Suppressor macrophage treated with lipopolysaccharide for 4 hours (primary cell): ENCODE results near the gene MOCS3.
A peak's percentile ranks its signal among the peaks of the same experiment; 100 is the strongest.

Experiments
- DNase-seq: peaks from one replicate; pipeline ENCODE4 v3.0.0-alpha.2; 2020

The MOCS3 gene, protein sequence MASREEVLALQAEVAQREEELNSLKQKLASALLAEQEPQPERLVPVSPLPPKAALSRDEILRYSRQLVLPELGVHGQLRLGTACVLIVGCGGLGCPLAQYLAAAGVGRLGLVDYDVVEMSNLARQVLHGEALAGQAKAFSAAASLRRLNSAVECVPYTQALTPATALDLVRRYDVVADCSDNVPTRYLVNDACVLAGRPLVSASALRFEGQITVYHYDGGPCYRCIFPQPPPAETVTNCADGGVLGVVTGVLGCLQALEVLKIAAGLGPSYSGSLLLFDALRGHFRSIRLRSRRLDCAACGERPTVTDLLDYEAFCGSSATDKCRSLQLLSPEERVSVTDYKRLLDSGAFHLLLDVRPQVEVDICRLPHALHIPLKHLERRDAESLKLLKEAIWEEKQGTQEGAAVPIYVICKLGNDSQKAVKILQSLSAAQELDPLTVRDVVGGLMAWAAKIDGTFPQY

DNA sequence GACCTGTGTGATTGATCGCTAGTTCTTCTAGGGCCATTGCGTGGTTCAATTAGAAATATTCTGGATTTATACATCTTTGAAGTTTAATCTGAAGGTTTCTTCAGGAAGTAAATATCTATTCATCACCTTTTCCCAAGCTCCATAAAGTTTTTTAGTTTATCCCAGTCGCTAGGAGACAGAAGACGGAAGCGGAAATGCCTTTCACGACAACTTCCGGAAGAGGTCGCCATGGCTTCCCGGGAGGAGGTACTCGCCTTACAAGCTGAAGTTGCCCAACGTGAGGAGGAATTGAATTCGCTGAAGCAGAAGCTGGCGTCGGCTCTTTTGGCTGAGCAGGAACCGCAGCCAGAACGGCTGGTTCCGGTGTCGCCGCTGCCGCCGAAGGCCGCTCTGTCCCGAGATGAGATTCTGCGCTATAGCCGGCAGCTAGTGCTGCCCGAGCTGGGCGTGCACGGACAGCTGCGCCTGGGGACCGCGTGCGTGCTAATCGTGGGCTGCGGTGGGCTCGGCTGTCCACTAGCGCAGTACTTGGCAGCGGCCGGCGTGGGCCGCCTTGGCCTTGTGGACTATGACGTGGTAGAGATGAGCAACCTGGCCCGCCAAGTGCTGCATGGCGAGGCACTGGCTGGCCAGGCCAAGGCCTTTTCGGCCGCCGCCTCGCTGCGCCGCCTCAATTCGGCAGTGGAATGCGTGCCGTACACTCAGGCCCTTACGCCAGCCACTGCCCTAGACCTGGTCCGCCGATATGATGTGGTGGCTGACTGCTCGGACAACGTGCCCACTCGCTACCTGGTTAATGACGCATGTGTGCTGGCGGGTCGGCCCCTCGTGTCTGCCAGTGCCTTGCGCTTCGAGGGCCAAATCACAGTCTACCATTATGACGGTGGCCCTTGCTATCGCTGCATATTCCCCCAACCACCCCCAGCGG, at the start of gene MOCS3:
Gene MOCS3 (plus strand): TSS at position 204 of the 928 bp plus-strand sequence. CDS start 25 bp downstream, at position 229.
- DNase-seq = peak; percentile 97

- DNase-seq = no peak
These were observed 49.2 kb upstream of the MOCS3 start for GRCh38 chr20:50909413-50909812.

DNA sequence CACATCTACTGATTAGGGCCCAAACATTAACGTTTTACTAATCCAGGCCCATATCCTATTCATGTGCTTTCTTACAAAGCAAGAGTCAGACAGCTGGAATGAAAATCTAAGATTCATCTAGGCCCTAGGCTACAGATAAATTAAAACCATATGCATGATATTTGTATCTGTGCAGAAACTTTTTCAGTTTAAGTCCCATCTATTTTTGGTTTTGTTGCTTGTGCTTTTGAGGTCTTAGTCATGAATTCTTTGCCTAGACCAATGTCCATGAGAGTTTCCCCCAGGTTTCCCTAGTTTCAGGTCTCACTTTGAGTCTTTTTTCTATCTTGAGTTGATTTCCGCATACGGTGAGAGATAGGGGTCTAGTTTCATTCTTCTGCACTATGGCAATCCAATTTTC, 47.6 kb upstream of the MOCS3 start:
- no peak for DNase-seq

DNA sequence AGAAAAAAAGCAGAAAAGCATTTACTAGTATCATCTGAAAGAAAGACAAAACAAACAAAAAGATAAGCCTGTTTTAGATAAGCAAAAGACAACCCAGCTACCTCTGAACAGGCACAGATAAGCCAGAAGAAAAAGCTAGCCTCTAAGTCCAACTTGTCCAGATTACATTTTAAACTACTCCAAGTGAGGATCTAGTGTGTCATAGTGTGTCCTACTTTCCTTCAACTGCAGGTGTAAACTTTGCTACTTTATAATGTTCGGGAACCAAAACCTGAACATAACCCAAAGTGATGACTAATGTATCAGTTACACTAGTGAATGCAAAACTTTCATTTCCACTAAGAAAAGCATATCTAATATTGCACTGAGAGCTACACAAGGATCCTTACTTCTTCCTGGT, 46.9 kb upstream of the MOCS3 start:
- DNase-seq = no peak

GRCh38 chr20:50913690-50914375, 44.8 kb upstream of the MOCS3 start:
- no peak for DNase-seq

GRCh38 chr20:50915424-50915823, 43.2 kb upstream of the MOCS3 start:
- DNase-seq = no peak

DNA sequence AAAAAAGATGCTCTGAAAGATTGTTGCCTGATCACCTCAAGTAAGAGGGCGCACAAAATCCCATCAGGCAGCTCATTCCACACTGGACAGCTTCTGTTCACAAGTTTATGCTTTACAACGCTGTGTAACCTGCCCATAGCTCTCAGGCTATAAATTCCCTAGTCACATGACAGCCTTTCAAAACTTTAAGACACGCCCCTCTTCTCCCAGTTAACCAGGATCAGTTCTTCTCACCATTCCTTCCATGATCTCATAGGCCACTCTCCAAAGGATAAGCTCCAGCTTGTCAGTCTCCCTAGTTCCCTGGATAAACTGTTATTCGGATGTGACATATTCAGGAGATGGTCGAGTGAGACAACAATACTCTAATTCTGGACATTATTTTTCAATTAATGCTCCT, 42.4 kb upstream of the MOCS3 start:
- DNase-seq = no peak

GRCh38 chr20:50916934-50917333, 41.7 kb upstream of the MOCS3 start:
- no peak for DNase-seq

GRCh38 chr20:50918403-50918802, 40.2 kb upstream of the MOCS3 start:
- DNase-seq = no peak

GRCh38 chr20:50919567-50919966, 39.1 kb upstream of the MOCS3 start:
- DNase-seq = no peak

- DNase-seq = no peak
These were observed 37.6 kb upstream of the MOCS3 start for GRCh38 chr20:50920997-50921396.

DNA sequence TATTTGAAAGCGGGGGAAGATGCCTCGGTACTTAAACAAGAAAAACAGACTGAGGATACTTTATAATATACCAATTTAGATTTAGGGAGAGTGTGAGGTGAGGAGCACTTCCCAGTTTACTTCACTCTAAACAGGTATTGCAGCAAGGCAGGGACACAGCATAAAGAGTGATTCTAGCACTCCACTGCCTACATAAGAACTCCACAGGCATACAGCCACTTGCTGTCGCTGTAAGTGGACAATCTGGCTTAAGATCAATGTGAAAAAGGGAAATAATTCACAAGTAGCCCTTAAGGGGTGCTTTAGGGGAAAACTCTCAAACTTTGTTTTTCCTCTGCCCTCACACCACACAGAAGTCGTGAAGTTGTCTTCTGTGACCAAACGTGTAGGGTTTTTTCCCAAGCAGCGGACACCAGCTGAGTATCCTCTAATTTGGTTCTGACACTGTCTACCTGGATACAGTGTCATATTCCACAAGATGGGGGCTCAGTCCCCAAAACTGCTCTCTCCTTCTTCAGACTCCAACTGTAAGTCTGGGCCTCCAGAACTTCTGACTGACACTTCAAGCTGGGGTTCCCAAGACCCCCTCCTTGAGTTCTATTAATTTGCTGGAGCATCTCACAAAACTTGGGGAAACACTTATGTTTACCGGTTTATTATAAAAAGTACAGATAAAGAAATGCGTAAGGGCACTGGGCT, 36.7 kb upstream of the MOCS3 start:
- no peak for DNase-seq

- DNase-seq = peak; percentile 47
These were observed 34.2 kb upstream of the MOCS3 start for GRCh38 chr20:50924261-50924920.

GRCh38 chr20:50926530-50926929, 32.1 kb upstream of the MOCS3 start:
- DNase-seq = peak; percentile 18

- no peak for DNase-seq
These were observed 30.1 kb upstream of the MOCS3 start for GRCh38 chr20:50928469-50928868.

GRCh38 chr20:50929299-50930138, 29.1 kb upstream of the MOCS3 start:
- peak; percentile 95 for DNase-seq

DNA sequence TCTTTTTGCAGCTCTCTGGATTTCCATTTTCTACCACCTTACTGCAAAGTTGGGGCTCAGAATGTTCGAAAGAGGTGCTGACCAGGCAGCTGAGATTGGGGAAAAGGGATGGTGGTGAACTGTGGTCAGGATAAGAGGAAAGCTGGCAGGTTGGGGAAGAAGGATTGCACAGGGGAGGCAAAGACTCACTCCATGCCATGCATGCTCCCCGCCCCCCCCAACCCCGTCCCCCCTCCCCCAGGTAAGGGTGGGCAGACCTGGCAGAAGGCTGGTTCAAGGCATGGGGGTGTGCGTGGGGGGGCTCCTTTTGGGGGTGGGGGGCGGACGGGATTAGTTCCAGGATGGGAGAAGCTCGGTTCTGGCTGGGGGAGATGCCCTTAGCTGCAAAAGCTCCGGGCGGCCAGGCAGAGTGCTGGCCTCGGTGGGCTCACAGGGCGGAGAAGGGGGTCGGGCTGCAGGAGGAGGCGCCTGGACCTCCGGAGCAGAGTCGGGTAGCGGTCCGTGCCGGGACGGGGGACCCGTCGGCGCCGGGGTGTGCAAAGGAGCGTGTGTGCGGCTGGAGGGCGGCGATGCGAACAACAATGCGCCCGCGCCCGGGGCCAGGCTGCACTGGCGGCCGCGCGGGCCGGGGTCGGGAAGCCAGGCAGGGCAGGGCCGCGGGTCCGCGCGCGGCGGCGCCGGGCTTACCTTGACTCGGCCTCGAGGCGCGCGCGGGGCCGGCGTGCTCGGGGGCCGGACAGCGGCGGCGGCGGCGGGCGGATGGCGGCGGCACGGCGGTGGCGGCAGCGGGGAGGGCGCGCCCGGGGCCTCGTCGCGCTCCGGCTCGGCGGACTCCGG, 28.3 kb upstream of the MOCS3 start:
- peak; percentile 37 for DNase-seq

DNA sequence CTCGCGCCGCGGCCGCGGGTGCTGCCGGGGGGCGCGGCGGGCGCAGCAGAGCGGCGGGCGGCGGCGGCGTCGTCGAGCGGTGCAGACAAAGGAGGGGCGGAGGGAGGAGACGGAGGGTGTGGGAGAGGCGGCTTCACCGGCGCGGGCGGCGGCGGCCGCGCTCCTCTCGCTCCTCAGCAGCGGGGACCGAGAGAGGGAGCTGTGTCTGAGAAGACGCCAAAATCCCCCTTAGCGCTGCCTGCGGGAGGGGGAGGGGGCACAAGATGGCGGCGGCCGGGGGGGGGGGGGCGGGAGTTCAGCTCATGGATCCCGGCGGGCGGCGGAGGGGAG, 27.7 kb upstream of the MOCS3 start:
- DNase-seq = no peak

DNA sequence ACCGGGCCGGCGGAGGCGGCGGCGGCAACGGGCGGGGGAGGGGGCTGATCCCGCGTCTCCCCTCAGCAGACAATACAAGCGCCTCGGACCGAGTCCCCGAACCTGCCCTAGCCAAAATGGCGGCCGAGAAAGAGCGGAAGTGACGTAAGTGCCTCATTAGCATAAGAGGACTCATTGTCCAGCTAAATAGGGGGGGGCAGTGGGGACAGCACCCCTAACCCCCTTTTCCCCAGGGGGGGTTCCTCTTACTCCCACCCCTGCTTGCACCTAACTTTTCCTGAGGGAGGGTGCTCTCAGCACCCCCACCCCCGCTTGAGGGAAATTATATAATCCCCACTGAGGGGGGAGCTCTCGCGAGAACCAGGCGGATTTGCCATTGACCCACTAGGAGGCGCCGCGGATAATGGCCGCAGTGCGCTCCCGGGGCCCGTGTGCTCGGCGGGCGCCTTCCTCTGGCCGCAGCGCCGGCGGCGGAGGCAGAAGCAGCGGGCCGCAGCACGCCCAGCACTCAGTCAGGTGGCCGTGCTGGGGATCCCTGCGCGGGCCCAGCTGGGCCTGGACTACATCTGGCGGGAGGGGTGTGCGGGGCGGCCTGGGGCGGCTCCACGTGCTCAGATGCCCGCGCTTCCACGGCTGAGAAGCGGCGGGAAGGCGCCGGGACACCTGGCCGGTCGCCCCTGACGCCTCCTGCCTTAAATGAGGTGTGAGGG, 27.2 kb upstream of the MOCS3 start, which contains the start of gene ADNP:
Gene ADNP (minus strand): TSS at position 132 of the 710 bp plus-strand sequence. CDS start 27,441 bp downstream, outside the sequence.
- peak; percentile 93 for DNase-seq
